Upper lobe of left lung (tissue), 6 donors: ENCODE data around the gene AQP5. TPM values are rescaled to one million over a fixed set of nuclear protein-coding genes. Genes with fewer than 3 reads are reported as not detected.

ENCODE experiments used
- ATAC-seq, 2 donors: fragments of 200-7000 bp; cut with Tn5 transposase; one replicate each; pipeline ENCODE4 v1.9.1; 2022; ENCODE audit warnings: mild to moderate bottlenecking in 2 of 2, moderate library complexity in 2 of 2; ENCODE audit not compliant: low FRiP score in 2 of 2
- DNase-seq, 2 donors: peaks; one replicate each; pipeline ENCODE4 v3.0.0-alpha.2; 2019 to 2020
- H3K27ac ChIP-seq, 4 donors: fragments of 200-600 bp; sonication (generic); one replicate each; pipeline ENCODE4 v1.5.1; 2016 to 2019
- H3K27me3 ChIP-seq, 4 donors: fragments of 200-600 bp; sonication (generic); one replicate each; pipeline ENCODE4 v1.5.1; 2017 to 2019
- H3K36me3 ChIP-seq, 4 donors: fragments of 200-600 bp; sonication (generic); one replicate each; pipeline ENCODE4 v1.5.1; 2016 to 2019
- H3K4me1 ChIP-seq, 4 donors: fragments of 200-600 bp; sonication (generic); one replicate each; pipeline ENCODE4 v1.5.1; 2018 to 2019
- H3K4me3 ChIP-seq, 4 donors: fragments of 200-600 bp; sonication (generic); one replicate each; pipeline ENCODE4 v1.5.1; 2017 to 2019; ENCODE audit warnings: mild to moderate bottlenecking in 2 of 4, moderate library complexity in 1 of 4
- H3K9me3 ChIP-seq, 4 donors: fragments of 200-600 bp; sonication (generic); one replicate each; pipeline ENCODE4 v1.5.1; 2018 to 2019
- CTCF ChIP-seq, 6 experiments: fragments of 450-650 bp in 4 of 6; fragments of 200-600 bp in 2 of 6; sonication (generic) in 2 of 6; IDR thresholded peaks; one replicate each; pipeline ENCODE4 v1.5.1; 2016 to 2019; ENCODE audit warnings: antibody characterized with exemption in 6 of 6
- EP300 ChIP-seq, 4 donors: sonication (generic); formaldehyde crosslinking; IDR thresholded peaks; one replicate each; pipeline ENCODE4 v1.5.1; 2017; ENCODE audit warnings: antibody characterized with exemption in 4 of 4, control low read depth in 2 of 4
- POLR2A ChIP-seq, 4 donors: fragments of 450-650 bp; IDR thresholded peaks; one replicate each; pipeline ENCODE4 v1.5.1; 2016 to 2017; ENCODE audit warnings: antibody characterized with exemption in 4 of 4, mild to moderate bottlenecking in 2 of 4
- POLR2AphosphoS5 ChIP-seq, 2 donors: sonication (generic); formaldehyde crosslinking; IDR thresholded peaks; one replicate each; pipeline ENCODE4 v1.5.1; 2017; ENCODE audit warnings: antibody characterized with exemption in 2 of 2
- WGBS, 2 donors: methylation state at CpG; one replicate each; pipeline ENCODE4 v1.1.5; 2017 to 2018; 5-methylcytosine and 5-hydroxymethylcytosine counted together
- total RNA-seq, 6 donors: library from RNA; depleted of rRNA in 4 of 6; stranded (reverse); fragments of >200 nt in 4 of 6; gene quantifications; one replicate each; pipeline versions ENCODE4 v1.1.0 to v1.2.1, GENCODE V29; 2016 to 2021
- donor health status: DM: no; HTN: no; CAD: no; lungs with moderate emphysema.
- donor health status: DM: no; HTN: yes; CAD: no; lungs with severe emphysema.

AQP5 gene
- total RNA-seq, 6 donors from 2014 or later, result 7.3 to 36.6 (median 18.1) TPM

GRCh38 chr12:49968471-49968870 is 6.8 kb downstream of the AQP5 start:
- ATAC-seq, result no peak
- no peaks in the 10 kb centered on the region for H3K36me3 ChIP-seq
- no peaks in the 10 kb centered on the region for H3K9me3 ChIP-seq
- DNase-seq, result no peak
- H3K27me3 ChIP-seq, result peaks cover 0 to 4% (median 0%) of the 10 kb centered on the region in 4 donors
- no peak overlapping the region for H3K27ac ChIP-seq
- no peak overlapping the region for H3K4me3 ChIP-seq
- H3K4me1 ChIP-seq, result peaks cover 8 to 31% (median 23%) of the 10 kb centered on the region in 4 donors
- 83 to 92% methylated on average over 2 to 6 of the region's 6 CpGs for WGBS, 2 donors
- TF ChIP-seq CTCF (IDR thresholded peaks at IDR 0.05) (no peak), POLR2AphosphoS5 (IDR thresholded peaks at IDR 0.05) (no peak), POLR2A (IDR thresholded peaks at IDR 0.05) (no peak), EP300 (IDR thresholded peaks at IDR 0.05) (no peak)

GRCh38 chr12:49969027-49969426 is 7.4 kb downstream of the AQP5 start:
- DNase-seq (no peak), ATAC-seq (no peak)
- WGBS, 2 donors, result 63 to 81% methylated on average over 5 of the region's 5 CpGs
- Histone ChIP-seq H3K27me3 (no peaks in the 10 kb centered on the region), H3K9me3 (no peaks in the 10 kb centered on the region), H3K36me3 (no peaks in the 10 kb centered on the region), H3K4me1 (peaks cover 8 to 29% (median 23%) of the 10 kb centered on the region in 4 donors), H3K4me3 (no peak overlapping the region), H3K27ac (no peak overlapping the region)
- TF ChIP-seq EP300 (IDR thresholded peaks at IDR 0.05) (no peak), POLR2AphosphoS5 (IDR thresholded peaks at IDR 0.05) (no peak), CTCF (IDR thresholded peaks at IDR 0.05) (no peak), POLR2A (IDR thresholded peaks at IDR 0.05) (no peak)

- no peaks in the 10 kb centered on the region for H3K27me3 ChIP-seq
- H3K27ac ChIP-seq, result no peak overlapping the region
- no peak for TF ChIP-seq POLR2AphosphoS5 (IDR thresholded peaks at IDR 0.05)
- TF ChIP-seq CTCF (IDR thresholded peaks at IDR 0.05), result no peak
- TF ChIP-seq EP300 (IDR thresholded peaks at IDR 0.05), result no peak
- no peak for TF ChIP-seq POLR2A (IDR thresholded peaks at IDR 0.05)
- H3K36me3 ChIP-seq, result no peaks in the 10 kb centered on the region
- no peak overlapping the region for H3K4me3 ChIP-seq
- ATAC-seq, result no peak
- WGBS, 2 donors, result 74 to 84% methylated on average over 12 of the region's 12 CpGs
- no peak for DNase-seq
- peaks cover 12 to 31% (median 23%) of the 10 kb centered on the region in 4 donors for H3K4me1 ChIP-seq
- H3K9me3 ChIP-seq, result no peaks in the 10 kb centered on the region
These were observed 8.2 kb downstream of the AQP5 start for GRCh38 chr12:49969651-49970429.

GRCh38 chr12:49970658-49971057 is 9.0 kb downstream of the AQP5 start:
- no peak for TF ChIP-seq POLR2AphosphoS5 (IDR thresholded peaks at IDR 0.05)
- no peak for TF ChIP-seq POLR2A (IDR thresholded peaks at IDR 0.05)
- TF ChIP-seq EP300 (IDR thresholded peaks at IDR 0.05), result no peak
- TF ChIP-seq CTCF (IDR thresholded peaks at IDR 0.05), result no peak
- 67 to 72% methylated on average over 10 of the region's 10 CpGs for WGBS, 2 donors

GRCh38 chr12:49971141-49971540 is 9.5 kb downstream of the AQP5 start:
- no peaks in the 10 kb centered on the region for H3K27me3 ChIP-seq
- TF ChIP-seq EP300 (IDR thresholded peaks at IDR 0.05), result no peak
- no peak for TF ChIP-seq POLR2AphosphoS5 (IDR thresholded peaks at IDR 0.05)
- no peak for TF ChIP-seq POLR2A (IDR thresholded peaks at IDR 0.05)
- no peak for TF ChIP-seq CTCF (IDR thresholded peaks at IDR 0.05)
- ATAC-seq (no peak), DNase-seq (no peak)
- peaks cover 12 to 23% (median 17%) of the 10 kb centered on the region in 4 donors for H3K4me1 ChIP-seq
- no peaks in the 10 kb centered on the region for H3K36me3 ChIP-seq
- 77 to 89% methylated on average over 6 of the region's 6 CpGs for WGBS, 2 donors
- no peak overlapping the region for H3K4me3 ChIP-seq
- no peaks in the 10 kb centered on the region for H3K9me3 ChIP-seq
- H3K27ac ChIP-seq, result no peak overlapping the region

More at GRCh38 chr12:49970658-49971057, 9.0 kb downstream of the AQP5 start:
- no peak overlapping the region for H3K4me3 ChIP-seq
- H3K4me1 ChIP-seq, result peaks cover 12 to 28% (median 22%) of the 10 kb centered on the region in 4 donors
- ATAC-seq (no peak), DNase-seq (no peak)
- H3K9me3 ChIP-seq, result no peaks in the 10 kb centered on the region
- H3K36me3 ChIP-seq, result no peaks in the 10 kb centered on the region
- no peak overlapping the region for H3K27ac ChIP-seq
- H3K27me3 ChIP-seq, result no peaks in the 10 kb centered on the region
